Gastrocnemius medialis (tissue), 4 donors: ENCODE measurements around the gene TRAIP. TPM values are rescaled to one million over a fixed set of nuclear protein-coding genes. Genes with fewer than 3 reads are reported as not detected.

Source experiments
- ATAC-seq, 2 donors: fragments of 150-250 bp; one replicate each; pipeline ENCODE4 v1.9.1; 2016
- DNase-seq, 2 donors: peaks; one replicate each; pipeline ENCODE4 v3.0.0-alpha.2; 2019
- H3K27ac ChIP-seq, 4 donors: fragments of 200-600 bp; sonication (generic); 1 replicate in 1 of 4; 2 replicates in 3 of 4; pipeline ENCODE4 v1.5.1; 2016 to 2018; ENCODE audit warnings: mild to moderate bottlenecking in 2 of 4, moderate library complexity in 1 of 4
- H3K27me3 ChIP-seq, 3 donors: fragments of 200-600 bp; sonication (generic) in 2 of 3; 1 replicate in 1 of 3; 2 replicates in 2 of 3; pipeline versions ENCODE4 v1.5.1 to v1.6.0; 2016 to 2019; ENCODE audit warnings: mild to moderate bottlenecking in 1 of 3, moderate library complexity in 1 of 3
- H3K36me3 ChIP-seq, 2 donors: fragments of 200-600 bp; sonication (generic) in 1 of 2; one replicate each; pipeline ENCODE4 v1.5.1; 2017 to 2018
- H3K4me1 ChIP-seq, 2 donors: fragments of 200-600 bp; sonication (generic) in 1 of 2; one replicate each; pipeline ENCODE4 v1.5.1; 2016 to 2017; ENCODE audit warnings: mild to moderate bottlenecking in 2 of 2
- H3K4me3 ChIP-seq, 4 donors: fragments of 200-600 bp; sonication (generic) in 3 of 4; 1 replicate in 1 of 4; 2 replicates in 3 of 4; pipeline ENCODE4 v1.5.1; 2016 to 2019; ENCODE audit warnings: mild to moderate bottlenecking in 2 of 4
- H3K9me3 ChIP-seq, 3 donors: fragments of 200-600 bp; sonication (generic) in 2 of 3; 1 replicate in 1 of 3; 2 replicates in 2 of 3; pipeline ENCODE4 v1.5.1; 2016 to 2019
- POLR2A ChIP-seq, 2 donors: fragments of 450-650 bp; IDR thresholded peaks; one replicate each; pipeline ENCODE4 v1.6.1; 2017; ENCODE audit warnings: antibody characterized with exemption in 2 of 2, mild to moderate bottlenecking in 2 of 2, moderate library complexity in 2 of 2
- in situ Hi-C, 4 donors: fragments of 200-750 bp; cut with MboI; loops; one replicate each; pipeline versions ENCODE4 v1.15.0 to v1.8.0; 2017; ENCODE audit warnings: low sequenced_read_pairs in 4 of 4
- intact Hi-C: fragments of 100-400 bp; cut with DNase I; formaldehyde crosslinking; loops from one replicate; pipeline ENCODE4 v1.15.1; 2023; ENCODE audit warnings: low total_unique reads
- total RNA-seq, 4 donors: library from RNA; depleted of rRNA; stranded (reverse); fragments of >200 nt; gene quantifications; one replicate each; pipeline versions ENCODE4 v1.1.0 to v1.2.3, GENCODE V29; 2016
- TF ChIP-seq, protein P1 (sequence below), 5 experiments: fragments of 450-650 bp in 3 of 5; fragments of 200-600 bp in 2 of 5; sonication (generic) in 2 of 5; IDR thresholded peaks in 4 of 5; conservative IDR thresholded peaks in 1 of 5; 1 replicate in 4 of 5; 2 replicates in 1 of 5; pipeline ENCODE4 v1.5.1; 2016 to 2019; ENCODE audit warnings: antibody characterized with exemption in 5 of 5, mild to moderate bottlenecking in 3 of 5, moderate library complexity in 3 of 5

Gene TRAIP
- total RNA-seq, 4 donors from 2014 or later = 0.36 to 4.2 (median 1.1) TPM

DNA sequence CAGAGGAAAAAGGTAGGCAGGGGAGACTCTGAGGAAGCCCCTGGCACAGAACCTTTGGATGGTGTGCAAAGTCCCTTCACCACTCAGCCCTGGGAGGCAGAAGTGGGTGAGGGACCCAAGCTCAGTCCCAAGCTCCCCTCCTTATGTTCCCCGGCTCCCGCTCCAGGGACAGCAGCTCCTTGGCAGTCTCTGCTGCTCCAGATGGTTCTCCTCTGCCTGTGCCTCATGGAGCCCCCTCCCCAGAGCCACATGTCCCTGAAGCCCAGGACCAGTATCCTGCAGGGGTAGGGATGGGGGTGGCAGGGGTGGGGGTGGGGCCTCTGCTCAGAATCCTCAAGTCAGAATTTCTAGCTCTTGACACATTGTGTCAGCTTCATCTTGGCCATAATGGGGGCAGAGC, 21.4 kb upstream of the TRAIP start:
- DNase-seq (no peak), ATAC-seq (no peak)
- Histone ChIP-seq H3K36me3 (no peaks in the 10 kb centered on the region), H3K4me3 (no peak overlapping the region), H3K4me1 (peaks cover 8 to 23% of the 10 kb centered on the region in 2 donors), H3K27ac (no peak overlapping the region), H3K9me3 (no peaks in the 10 kb centered on the region), H3K27me3 (no peaks in the 10 kb centered on the region)
- intact Hi-C loops = no loop called here
- in situ Hi-C loops = no loop called here
- no peak for TF ChIP-seq POLR2A (IDR thresholded peaks at IDR 0.05)

DNA sequence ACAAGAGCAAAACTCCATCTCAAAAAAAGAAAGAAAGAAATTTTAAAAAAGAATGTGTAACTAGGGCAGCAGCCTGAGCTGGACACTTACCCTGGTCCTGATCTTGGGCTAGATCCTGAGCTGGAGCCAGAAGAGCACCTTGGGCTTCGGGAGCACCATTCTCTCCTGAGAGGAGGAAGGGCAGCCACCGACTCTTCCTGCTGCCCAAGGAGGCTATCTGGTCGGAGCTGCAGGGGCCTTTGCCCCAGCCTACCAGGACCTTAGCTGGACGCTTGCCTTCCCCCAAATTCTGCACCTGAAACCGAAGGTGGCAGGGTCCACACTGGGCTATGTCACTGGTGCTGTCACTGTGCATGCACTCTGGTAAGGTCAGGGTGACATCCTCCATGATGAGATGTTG, 20.2 kb upstream of the TRAIP start:
- TF ChIP-seq, protein P1, sequence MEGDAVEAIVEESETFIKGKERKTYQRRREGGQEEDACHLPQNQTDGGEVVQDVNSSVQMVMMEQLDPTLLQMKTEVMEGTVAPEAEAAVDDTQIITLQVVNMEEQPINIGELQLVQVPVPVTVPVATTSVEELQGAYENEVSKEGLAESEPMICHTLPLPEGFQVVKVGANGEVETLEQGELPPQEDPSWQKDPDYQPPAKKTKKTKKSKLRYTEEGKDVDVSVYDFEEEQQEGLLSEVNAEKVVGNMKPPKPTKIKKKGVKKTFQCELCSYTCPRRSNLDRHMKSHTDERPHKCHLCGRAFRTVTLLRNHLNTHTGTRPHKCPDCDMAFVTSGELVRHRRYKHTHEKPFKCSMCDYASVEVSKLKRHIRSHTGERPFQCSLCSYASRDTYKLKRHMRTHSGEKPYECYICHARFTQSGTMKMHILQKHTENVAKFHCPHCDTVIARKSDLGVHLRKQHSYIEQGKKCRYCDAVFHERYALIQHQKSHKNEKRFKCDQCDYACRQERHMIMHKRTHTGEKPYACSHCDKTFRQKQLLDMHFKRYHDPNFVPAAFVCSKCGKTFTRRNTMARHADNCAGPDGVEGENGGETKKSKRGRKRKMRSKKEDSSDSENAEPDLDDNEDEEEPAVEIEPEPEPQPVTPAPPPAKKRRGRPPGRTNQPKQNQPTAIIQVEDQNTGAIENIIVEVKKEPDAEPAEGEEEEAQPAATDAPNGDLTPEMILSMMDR (IDR thresholded peaks at IDR 0.05 in 4 of 5, conservative IDR thresholded peaks at IDR 0.05 in 1 of 5) = no peak
- no peak for TF ChIP-seq POLR2A (IDR thresholded peaks at IDR 0.05)
- Histone ChIP-seq H3K9me3 (no peaks in the 10 kb centered on the region), H3K36me3 (no peaks in the 10 kb centered on the region), H3K27me3 (peaks cover 0 to 2% (median 0%) of the 10 kb centered on the region in 3 donors), H3K27ac (no peak overlapping the region), H3K4me1 (peaks cover 3 to 11% of the 10 kb centered on the region in 2 donors), H3K4me3 (no peak overlapping the region)
- intact Hi-C loops = no loop called here
- DNase-seq (no peak), ATAC-seq (no peak)
- in situ Hi-C loops = no loop called here

DNA sequence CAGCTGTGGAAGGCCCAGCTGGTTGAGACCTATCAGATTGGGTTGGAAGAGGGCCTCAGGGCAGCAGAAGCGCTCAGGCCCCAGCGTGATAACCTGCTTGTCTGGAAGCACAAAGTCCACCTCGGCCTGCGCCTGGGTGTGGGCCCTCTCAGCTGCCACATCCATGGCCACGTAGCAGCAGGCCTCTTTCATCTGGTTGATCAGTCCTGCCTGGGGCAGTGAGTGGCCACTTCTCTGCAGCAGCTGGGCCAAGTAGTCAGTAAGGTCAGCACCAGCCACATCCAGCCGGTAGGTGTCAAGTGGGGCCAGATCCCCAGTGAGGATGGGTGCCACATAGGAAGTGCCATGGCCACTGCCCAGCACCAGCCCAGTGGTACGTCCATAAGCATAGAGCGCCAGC, 17.3 kb upstream of the TRAIP start:
- Histone ChIP-seq H3K4me3 (no peak overlapping the region), H3K36me3 (no peaks in the 10 kb centered on the region), H3K27me3 (peaks cover 21 to 28% (median 26%) of the 10 kb centered on the region in 3 donors), H3K9me3 (no peaks in the 10 kb centered on the region), H3K27ac (no peak overlapping the region), H3K4me1 (peaks cover 8 to 10% of the 10 kb centered on the region in 2 donors)
- no peak for TF ChIP-seq POLR2A (IDR thresholded peaks at IDR 0.05)
- TF ChIP-seq, protein P1 (IDR thresholded peaks at IDR 0.05 in 4 of 5, conservative IDR thresholded peaks at IDR 0.05 in 1 of 5) = no peak
- no peak for DNase-seq
- intact Hi-C loops (no loop called here), in situ Hi-C loops (no loop called here)
- no peak for ATAC-seq

DNA sequence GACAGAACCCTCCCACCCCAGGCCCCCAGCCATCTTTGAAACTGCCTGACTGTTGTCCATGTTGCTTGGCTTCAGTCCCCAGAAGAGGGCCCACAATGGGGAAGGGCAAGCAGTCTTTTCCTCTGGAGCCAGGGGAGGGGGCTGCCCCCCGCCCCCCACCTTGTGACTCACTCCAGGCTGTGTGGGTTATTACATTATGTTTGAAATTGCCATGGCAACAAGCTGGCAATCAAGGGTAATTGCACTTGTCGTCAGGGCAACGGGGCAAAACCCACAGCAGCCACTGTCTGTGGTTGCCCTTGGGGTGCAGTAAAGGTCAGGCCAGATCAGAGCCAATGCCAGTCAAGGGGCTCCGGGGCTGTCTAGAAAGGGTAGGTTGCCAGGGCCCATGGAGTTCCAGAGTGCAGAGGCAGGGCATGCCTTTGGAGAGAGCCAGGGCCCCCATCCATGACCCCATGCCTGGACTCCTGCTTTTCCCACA, 16.5 kb upstream of the TRAIP start:
- no peak for ATAC-seq
- TF ChIP-seq POLR2A (IDR thresholded peaks at IDR 0.05) = no peak
- TF ChIP-seq, protein P1 (IDR thresholded peaks at IDR 0.05 in 4 of 5, conservative IDR thresholded peaks at IDR 0.05 in 1 of 5) = no peak
- in situ Hi-C loops = no loop called here

DNA sequence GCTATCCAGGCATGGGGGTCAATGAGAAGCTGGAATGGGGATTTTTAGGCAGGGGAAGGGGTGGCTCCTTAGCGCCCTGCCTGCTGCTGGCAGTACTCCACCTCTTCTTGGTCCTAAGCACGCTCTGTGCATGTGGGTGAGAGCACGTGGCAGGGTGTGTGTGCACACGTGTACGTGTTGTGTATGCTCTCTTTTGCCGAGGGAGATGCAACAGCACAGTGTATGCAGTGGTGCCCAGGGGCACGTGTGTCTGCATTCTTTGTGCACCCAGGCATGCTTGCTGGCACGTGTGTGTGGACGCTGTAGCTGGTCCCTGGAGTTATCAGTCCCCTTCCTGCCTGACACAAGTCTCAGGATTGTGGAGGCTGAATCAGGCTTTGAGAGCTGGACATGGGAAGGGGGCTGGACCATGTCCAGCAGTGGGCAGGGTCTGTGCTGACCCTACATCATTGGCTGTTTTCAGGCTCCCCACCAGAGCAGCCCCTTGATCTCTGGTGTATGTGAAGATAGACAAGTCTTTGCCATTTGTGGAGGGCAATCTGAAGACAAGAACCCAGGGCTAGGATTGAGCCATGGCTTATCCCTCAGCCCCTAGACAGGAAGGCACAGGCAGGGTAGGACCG, 15.3 kb upstream of the TRAIP start:
- intact Hi-C loops = no loop called here
- H3K27me3 ChIP-seq = peaks cover 26 to 37% (median 33%) of the 10 kb centered on the region in 3 donors
- in situ Hi-C loops = no loop called here
- H3K36me3 ChIP-seq = no peaks in the 10 kb centered on the region
- ATAC-seq (no peak), DNase-seq (no peak)
- no peak overlapping the region for H3K27ac ChIP-seq
- no peak overlapping the region for H3K4me3 ChIP-seq
- no peak for TF ChIP-seq POLR2A (IDR thresholded peaks at IDR 0.05)
- TF ChIP-seq, protein P1 (IDR thresholded peaks at IDR 0.05 in 4 of 5, conservative IDR thresholded peaks at IDR 0.05 in 1 of 5) = no peak
- H3K4me1 ChIP-seq = peaks cover 8 to 10% of the 10 kb centered on the region in 2 donors
- no peaks in the 10 kb centered on the region for H3K9me3 ChIP-seq

More for the DNA sequence above, 16.5 kb upstream of the TRAIP start:
- Histone ChIP-seq H3K4me3 (no peak overlapping the region), H3K27me3 (peaks cover 26 to 35% (median 33%) of the 10 kb centered on the region in 3 donors), H3K27ac (no peak overlapping the region), H3K36me3 (no peaks in the 10 kb centered on the region), H3K4me1 (peaks cover 8 to 10% of the 10 kb centered on the region in 2 donors), H3K9me3 (no peaks in the 10 kb centered on the region)
- no peak for DNase-seq
- intact Hi-C loops = no loop called here
